ENCODE data around the gene CMTM7. TPM values are rescaled to one million over a fixed set of nuclear protein-coding genes. Genes with fewer than 3 reads are reported as not detected.

CMTM7 gene
- total RNA-seq, 3 donors from 2014 or later (not counting 1 experiment from before 2014, with no cell fraction given): 4.1 to 16.7 (median 12.8) TPM

DNA sequence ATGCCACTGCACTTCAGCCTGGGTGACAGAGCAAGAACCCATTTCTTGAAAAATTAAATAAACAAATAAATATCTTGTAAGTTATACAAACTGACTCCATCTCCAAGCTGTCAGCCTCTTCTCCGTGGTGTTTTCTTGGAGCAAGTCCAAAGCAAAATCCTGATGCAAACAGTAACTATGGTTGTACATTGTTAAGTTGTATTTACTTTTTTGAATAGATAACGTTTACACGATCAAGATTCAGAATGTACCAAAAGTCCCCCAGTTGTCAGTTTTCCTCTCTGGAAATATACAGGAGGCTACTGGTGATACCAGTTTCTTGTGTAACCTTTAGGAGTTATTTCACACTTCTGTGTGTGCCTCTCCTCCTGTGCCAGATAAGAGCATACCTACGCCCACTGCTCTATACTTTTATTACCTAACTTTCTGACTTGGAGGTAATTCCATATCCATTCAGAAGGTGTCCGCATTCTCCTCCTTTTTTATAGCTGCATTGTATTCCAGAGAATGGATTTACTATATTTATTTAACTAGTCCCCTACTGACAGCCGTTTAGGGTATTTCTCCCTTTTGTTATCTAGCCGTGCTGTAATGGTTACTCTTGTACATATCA, 14.2 kb downstream of the CMTM7 start:
- H3K36me3 ChIP-seq (ENCODE audit: control insufficient read depth, insufficient read depth, low read length): no peaks in the 10 kb centered on the region
- ATAC-seq: no peak
- no peak overlapping the region for H3K27ac ChIP-seq (ENCODE audit: low read length)
- no peaks in the 10 kb centered on the region for H3K27me3 Mint-ChIP-seq (ENCODE audit: low read depth in 2 of 2)
- WGBS (ENCODE audit: insufficient coverage): 89% methylated on average over 5 of the region's 7 CpGs
- H3K27me3 ChIP-seq (ENCODE audit: control insufficient read depth, insufficient read depth, low read length): no peaks in the 10 kb centered on the region
- peaks cover 16% of the 10 kb centered on the region for H3K4me1 ChIP-seq (ENCODE audit: control insufficient read depth, insufficient read depth, low read length)
- no peaks in the 10 kb centered on the region for H3K36me3 Mint-ChIP-seq
- H3K4me3 ChIP-seq (ENCODE audit: low read length): no peak overlapping the region
- no peak overlapping the region for H3K27ac Mint-ChIP-seq
- intact Hi-C loops (cut with micrococcal nuclease): no loop called here
- no peak for DNase-seq
- TF ChIP-seq CTCF (IDR thresholded peaks at IDR 0.05): no peak
- no peak overlapping the region for H3K4me3 Mint-ChIP-seq
- H3K9me3 Mint-ChIP-seq: no peaks in the 10 kb centered on the region
- no peaks in the 10 kb centered on the region for H3K9me3 ChIP-seq (ENCODE audit: control insufficient read depth, insufficient read depth, low read length)
- peaks cover 17 to 27% of the 10 kb centered on the region in 2 donors for H3K4me1 Mint-ChIP-seq

DNA sequence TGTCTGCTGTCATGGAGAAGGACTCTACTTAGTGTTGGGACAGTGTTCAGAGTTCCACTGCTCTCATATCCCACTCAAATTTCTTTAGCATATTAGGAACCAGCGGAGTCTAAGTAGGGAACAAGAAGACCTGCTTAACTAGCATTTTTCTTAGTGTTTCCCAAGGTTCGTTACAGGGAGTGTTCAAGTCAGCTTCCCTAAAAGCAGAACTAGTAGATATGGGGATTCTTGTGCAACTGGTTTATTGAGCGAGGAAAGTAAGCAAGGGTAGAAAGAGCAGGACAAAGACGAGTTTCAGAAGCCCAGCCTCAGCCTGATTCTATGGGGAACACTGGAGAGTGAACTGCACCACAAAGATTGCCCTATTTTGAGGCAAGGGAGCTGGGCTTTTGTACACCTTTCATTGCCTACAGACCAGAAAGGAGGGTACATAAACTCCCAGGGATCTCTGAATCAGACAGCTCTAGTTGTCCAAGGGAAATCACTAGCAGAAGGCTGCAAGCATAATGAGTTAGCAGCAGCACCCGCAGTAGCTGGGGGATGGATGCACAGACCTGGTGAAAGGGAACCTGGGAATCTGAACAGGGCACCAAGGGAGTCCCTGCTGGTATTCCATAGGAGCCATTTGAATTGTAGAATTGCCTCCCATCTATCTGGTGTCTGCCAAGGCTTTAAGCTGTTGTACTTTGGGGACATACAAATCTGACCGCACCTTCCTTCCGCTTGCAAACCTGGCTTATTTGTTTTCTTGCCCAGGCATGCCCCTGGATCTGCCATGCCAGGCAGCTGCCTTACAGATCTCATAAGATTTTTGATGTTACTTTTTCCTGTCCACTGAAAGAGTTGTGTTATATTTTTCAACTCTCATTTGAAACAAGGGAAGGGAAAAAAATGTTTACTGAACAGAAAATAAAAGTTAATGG, 15.1 kb downstream of the CMTM7 start:
- H3K9me3 ChIP-seq (ENCODE audit: control insufficient read depth, insufficient read depth, low read length): no peaks in the 10 kb centered on the region
- H3K27me3 ChIP-seq (ENCODE audit: control insufficient read depth, insufficient read depth, low read length): no peaks in the 10 kb centered on the region
- H3K36me3 Mint-ChIP-seq: no peaks in the 10 kb centered on the region
- no peak overlapping the region for H3K4me3 ChIP-seq (ENCODE audit: low read length)
- no peak overlapping the region for H3K27ac Mint-ChIP-seq
- H3K36me3 ChIP-seq (ENCODE audit: control insufficient read depth, insufficient read depth, low read length): no peaks in the 10 kb centered on the region
- H3K27ac ChIP-seq (ENCODE audit: low read length): no peak overlapping the region
- no peaks in the 10 kb centered on the region for H3K27me3 Mint-ChIP-seq (ENCODE audit: low read depth in 2 of 2)
- peaks cover 16 to 22% of the 10 kb centered on the region in 2 donors for H3K4me1 Mint-ChIP-seq
- ATAC-seq (peak in 1 of 3 donors; percentile 59), DNase-seq (no peak)
- no peaks in the 10 kb centered on the region for H3K9me3 Mint-ChIP-seq
- 78% methylated on average over 7 of the region's 7 CpGs for WGBS (ENCODE audit: insufficient coverage)
- no peak for TF ChIP-seq CTCF (IDR thresholded peaks at IDR 0.05)
- intact Hi-C loops (cut with micrococcal nuclease): no loop called here
- H3K4me1 ChIP-seq (ENCODE audit: control insufficient read depth, insufficient read depth, low read length): peaks cover 14% of the 10 kb centered on the region
- H3K4me3 Mint-ChIP-seq: no peak overlapping the region

GRCh38 chr3:32410367-32411246, 19.0 kb downstream of the CMTM7 start:
- 94% methylated on average over 8 of the region's 10 CpGs for WGBS (ENCODE audit: insufficient coverage)

More at GRCh38 chr3:32410367-32411246, 19.0 kb downstream of the CMTM7 start:
- Histone ChIP-seq H3K27ac (ENCODE audit: low read length) (no peak overlapping the region), H3K27me3 (ENCODE audit: control insufficient read depth, insufficient read depth, low read length) (no peaks in the 10 kb centered on the region), H3K9me3 (ENCODE audit: control insufficient read depth, insufficient read depth, low read length) (no peaks in the 10 kb centered on the region), H3K4me3 (ENCODE audit: low read length) (no peak overlapping the region), H3K4me1 (ENCODE audit: control insufficient read depth, insufficient read depth, low read length) (peaks cover 20% of the 10 kb centered on the region), H3K36me3 (ENCODE audit: control insufficient read depth, insufficient read depth, low read length) (no peaks in the 10 kb centered on the region)
- DNase-seq (no peak), ATAC-seq (no peak)
- Mint-ChIP-seq H3K27ac (no peak overlapping the region), H3K9me3 (no peaks in the 10 kb centered on the region), H3K4me3 (no peak overlapping the region), H3K27me3 (ENCODE audit: low read depth in 2 of 2) (no peaks in the 10 kb centered on the region), H3K4me1 (peaks cover 27 to 28% of the 10 kb centered on the region in 2 donors), H3K36me3 (no peaks in the 10 kb centered on the region)
- intact Hi-C loops (cut with micrococcal nuclease): no loop called here
- TF ChIP-seq CTCF (IDR thresholded peaks at IDR 0.05): no peak

All from natural killer cell (primary cell).